ENCODE measurements around the gene MRO. TPM values are rescaled to one million over a fixed set of nuclear protein-coding genes. Genes with fewer than 3 reads are reported as not detected.
A peak's percentile ranks its signal among the peaks of the same experiment; 100 is the strongest.

The MRO gene
- total RNA-seq, 1 donor from 2014 or later: not detected

- no peak for DNase-seq (ENCODE audit: low spot score, unreplicated experiment)
- Mint-ChIP-seq H3K4me1 (ENCODE audit: low read depth) (peaks cover 34% of the 10 kb centered on the region), H3K36me3 (ENCODE audit: insufficient read depth) (no peaks in the 10 kb centered on the region), H3K4me3 (ENCODE audit: low read depth) (no peak overlapping the region), H3K27ac (no peak overlapping the region), H3K9me3 (ENCODE audit: low read depth) (no peaks in the 10 kb centered on the region), H3K27me3 (peaks cover 12% of the 10 kb centered on the region)
- no peak for TF ChIP-seq CTCF (IDR thresholded peaks at IDR 0.05; ENCODE audit: unreplicated experiment)
Measured at GRCh38 chr18:50749421-50749820, 70.4 kb downstream of the MRO start.

- Mint-ChIP-seq H3K36me3 (ENCODE audit: insufficient read depth) (no peaks in the 10 kb centered on the region), H3K4me3 (ENCODE audit: low read depth) (no peak overlapping the region), H3K27me3 (peaks cover 12% of the 10 kb centered on the region), H3K27ac (peak overlapping the region; percentile 76), H3K9me3 (ENCODE audit: low read depth) (no peaks in the 10 kb centered on the region), H3K4me1 (ENCODE audit: low read depth) (peaks cover 34% of the 10 kb centered on the region)
- no peak for TF ChIP-seq CTCF (IDR thresholded peaks at IDR 0.05; ENCODE audit: unreplicated experiment)
- DNase-seq (ENCODE audit: low spot score, unreplicated experiment): no peak
Measured at GRCh38 chr18:50748243-50749229, 71.3 kb downstream of the MRO start.

- H3K9me3 Mint-ChIP-seq (ENCODE audit: low read depth): no peaks in the 10 kb centered on the region
- H3K4me3 Mint-ChIP-seq (ENCODE audit: low read depth): no peak overlapping the region
- H3K4me1 Mint-ChIP-seq (ENCODE audit: low read depth): peaks cover 34% of the 10 kb centered on the region
- TF ChIP-seq CTCF (IDR thresholded peaks at IDR 0.05; ENCODE audit: unreplicated experiment): no peak
- H3K27ac Mint-ChIP-seq: no peak overlapping the region
- no peak for DNase-seq (ENCODE audit: low spot score, unreplicated experiment)
- no peaks in the 10 kb centered on the region for H3K36me3 Mint-ChIP-seq (ENCODE audit: insufficient read depth)
- H3K27me3 Mint-ChIP-seq: peaks cover 12% of the 10 kb centered on the region
Measured at GRCh38 chr18:50747849-50748242, 72.0 kb downstream of the MRO start.

GRCh38 chr18:50745945-50746344, 73.9 kb downstream of the MRO start:
- Mint-ChIP-seq H3K27ac (no peak overlapping the region), H3K36me3 (ENCODE audit: insufficient read depth) (no peaks in the 10 kb centered on the region), H3K4me3 (ENCODE audit: low read depth) (no peak overlapping the region), H3K27me3 (peaks cover 6% of the 10 kb centered on the region), H3K9me3 (ENCODE audit: low read depth) (no peaks in the 10 kb centered on the region), H3K4me1 (ENCODE audit: low read depth) (peaks cover 34% of the 10 kb centered on the region)
- no peak for TF ChIP-seq CTCF (IDR thresholded peaks at IDR 0.05; ENCODE audit: unreplicated experiment)
- DNase-seq (ENCODE audit: low spot score, unreplicated experiment): no peak

Other genes starting within 250 kb of the MRO start
- 51.8 and 54.8 TPM in 2 replicates for gene ME2, start 59.1 kb upstream of the MRO start, total RNA-seq
- 8.5 and 9.2 TPM in 2 replicates for gene ELAC1, start 148.0 kb upstream of the MRO start, total RNA-seq
- gene SMAD4, start 210.2 kb upstream of the MRO start, total RNA-seq: 164 and 165 TPM in 2 replicates

Data from progenitor cell of endocrine pancreas (in vitro differentiated cells).